Naive thymus-derived CD8-positive, alpha-beta T cell (primary cell): ENCODE data around the gene BCOR. TPM values are rescaled to one million over a fixed set of nuclear protein-coding genes. Genes with fewer than 3 reads are reported as not detected.

Experiments
- ATAC-seq, 2 donors: fragments of 150-1000 bp; cut with Tn5 transposase in 1 of 2; sonication (Bioruptor Pico), chemical (Tn5 transposase) in 1 of 2; 1 replicate in 1 of 2; 2 replicates in 1 of 2; pipeline ENCODE4 v1.10.0; 2021; ENCODE audit warnings: mild to moderate bottlenecking in 2 of 2, moderate library complexity in 2 of 2
- POLR2A ChIA-PET: fragments of 350-600 bp; sonication (Branson Sonifier 250); formaldehyde crosslinking; loops from one replicate; lab custom pipeline; 2021; ENCODE audit warnings: antibody characterized with exemption; lab: Charles Lee
- DNase-seq, 10 donors: peaks; one replicate each; pipeline versions ENCODE4 v3.0.0 to v3.0.0-alpha.2; 2020 to 2022
- H3K27ac Mint-ChIP-seq, 10 donors: one replicate each; pipeline ENCODE4 v1.8.0; 2020 to 2022; ENCODE audit warnings: mild to moderate bottlenecking in 10 of 10, mixed read lengths in 10 of 10, moderate library complexity in 4 of 10, inconsistent platforms in 1 of 10
- H3K27me3 Mint-ChIP-seq, 5 donors: one replicate each; pipeline ENCODE4 v1.8.0; 2021 to 2022; ENCODE audit warnings: mixed read lengths in 5 of 5
- H3K36me3 Mint-ChIP-seq, 3 donors: one replicate each; pipeline ENCODE4 v1.8.0; 2020 to 2022; ENCODE audit warnings: mixed read lengths in 3 of 3, mild to moderate bottlenecking in 2 of 3, inconsistent platforms in 1 of 3
- H3K4me1 Mint-ChIP-seq, 4 donors: one replicate each; pipeline ENCODE4 v1.8.0; 2021 to 2022; ENCODE audit warnings: mixed read lengths in 4 of 4
- H3K4me3 Mint-ChIP-seq, 10 donors: one replicate each; pipeline ENCODE4 v1.8.0; 2020 to 2022; ENCODE audit warnings: mild to moderate bottlenecking in 10 of 10, mixed read lengths in 10 of 10, moderate library complexity in 6 of 10, inconsistent platforms in 1 of 10
- H3K9me3 Mint-ChIP-seq, 9 donors: one replicate each; pipeline ENCODE4 v1.8.0; 2020 to 2022; ENCODE audit warnings: mixed read lengths in 9 of 9, mild to moderate bottlenecking in 3 of 9, inconsistent platforms in 1 of 9, moderate library complexity in 1 of 9
- polyA plus RNA-seq, 3 donors: library from polyadenylated mRNA; unstranded; fragments of 300-500 nt; fragmentation: Illumina TruSeq; gene quantifications; one replicate each; pipeline ENCODE4 v1.2.3, GENCODE V29; 2021
- total RNA-seq, 8 experiments: library from RNA in 2 of 8; stranded (reverse) in 2 of 8; gene quantifications; one replicate each; pipeline ENCODE4 v1.2.3 and lab custom pipeline; 2021 to 2026

The BCOR gene
- total and polyA plus RNA-seq, 5 experiments from 2014 or later: 2.5 to 35.9 (median 7.7) TPM

DNA sequence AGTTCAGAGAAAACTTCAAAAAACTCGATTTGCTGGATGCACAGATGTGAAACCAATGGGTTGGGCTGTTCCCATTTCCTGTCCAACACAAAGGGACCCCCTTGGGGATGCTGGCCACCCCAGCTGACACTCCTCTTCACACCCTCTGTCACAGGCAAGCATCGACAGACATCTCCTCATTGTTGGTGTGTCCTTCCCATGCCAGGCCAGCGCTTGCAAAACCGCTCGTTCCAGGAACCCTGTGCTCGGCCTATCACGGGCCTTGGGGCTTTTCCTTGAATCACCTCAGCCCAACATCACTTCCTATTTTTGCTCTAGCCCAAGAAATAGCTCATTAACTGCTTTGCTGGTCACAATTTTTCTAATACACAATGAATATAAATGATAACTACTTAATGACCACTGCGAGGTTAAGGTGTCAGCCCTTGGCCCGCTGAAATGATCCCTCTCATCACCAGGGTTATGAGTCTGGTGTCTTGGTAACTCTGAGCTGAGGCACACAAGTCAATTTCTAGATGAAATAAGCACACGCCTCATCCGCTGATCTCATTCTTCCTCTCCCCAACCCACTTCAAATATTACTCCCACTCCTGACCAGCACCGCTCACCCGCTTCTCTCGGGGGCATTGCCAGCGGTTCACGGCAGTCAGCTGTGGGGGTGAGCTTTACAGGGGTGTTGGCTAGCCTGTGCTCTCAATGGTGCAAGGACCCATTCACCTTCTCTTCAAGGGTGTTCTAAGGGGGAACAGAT is 32.3 kb downstream of the BCOR start:
- H3K9me3 Mint-ChIP-seq: no peaks in the 10 kb centered on the region
- DNase-seq: peak in 4 of 10 donors; percentile 19 to 37 (median 30)
- POLR2A ChIA-PET: interaction anchor here (0.9 to 2.2 kb wide), 2 partner anchors 32 to 106 kb away, joined by 4 to 13 read pairs; partner anchors contain the start of gene BCOR
- no peaks in the 10 kb centered on the region for H3K27me3 Mint-ChIP-seq
- peak overlapping the region; percentile 36 to 81 (median 69) for H3K4me3 Mint-ChIP-seq
- peak; percentile 40 to 55 for ATAC-seq
- H3K4me1 Mint-ChIP-seq: peaks cover 24 to 80% (median 57%) of the 10 kb centered on the region in 4 donors
- peaks cover 4 to 52% (median 5%) of the 10 kb centered on the region in 3 donors for H3K36me3 Mint-ChIP-seq
- H3K27ac Mint-ChIP-seq: peak overlapping the region; percentile 77 to 90 (median 87)

DNA sequence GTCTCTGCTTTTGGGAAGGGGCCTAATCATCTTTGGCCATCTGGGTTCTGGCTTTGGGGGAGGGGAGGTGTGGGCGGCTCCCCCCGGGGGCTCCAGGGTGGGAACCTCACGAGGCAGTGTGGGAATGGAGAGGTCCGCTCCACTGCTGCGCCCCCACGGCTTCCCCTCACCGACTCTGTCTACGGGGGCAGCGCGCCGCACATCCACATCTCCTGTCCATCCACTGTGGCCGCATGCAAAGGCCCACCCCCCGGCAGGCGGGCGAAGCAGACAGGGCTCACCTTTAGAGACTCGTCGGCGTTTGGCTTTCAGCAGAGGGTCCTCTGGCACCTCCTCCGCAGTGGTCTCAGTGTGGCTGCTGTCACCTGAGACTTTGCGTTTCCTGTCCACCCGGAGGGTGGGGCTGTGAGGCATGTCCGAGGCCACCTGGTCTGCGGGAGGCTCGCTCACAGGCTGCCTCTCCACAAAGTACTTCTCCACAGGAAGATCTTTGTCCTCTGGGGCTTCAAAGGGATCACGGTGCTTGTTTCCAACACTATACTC is 33.6 kb downstream of the BCOR start:
- ATAC-seq (no peak), DNase-seq (no peak)
- Mint-ChIP-seq H3K27me3 (no peaks in the 10 kb centered on the region), H3K27ac (peak overlapping the region in 4 of 10 donors; percentile 21 to 75 (median 36)), H3K9me3 (no peaks in the 10 kb centered on the region), H3K4me3 (peak overlapping the region in 1 of 10 donors; percentile 43), H3K36me3 (peaks cover 4 to 44% (median 4%) of the 10 kb centered on the region in 3 donors), H3K4me1 (peaks cover 23 to 79% (median 56%) of the 10 kb centered on the region in 4 donors)
- POLR2A ChIA-PET: interaction anchor here (2.2 kb wide), 1 partner anchor 33 kb away, joined by 13 read pairs; the partner anchor contains the start of gene BCOR

DNA sequence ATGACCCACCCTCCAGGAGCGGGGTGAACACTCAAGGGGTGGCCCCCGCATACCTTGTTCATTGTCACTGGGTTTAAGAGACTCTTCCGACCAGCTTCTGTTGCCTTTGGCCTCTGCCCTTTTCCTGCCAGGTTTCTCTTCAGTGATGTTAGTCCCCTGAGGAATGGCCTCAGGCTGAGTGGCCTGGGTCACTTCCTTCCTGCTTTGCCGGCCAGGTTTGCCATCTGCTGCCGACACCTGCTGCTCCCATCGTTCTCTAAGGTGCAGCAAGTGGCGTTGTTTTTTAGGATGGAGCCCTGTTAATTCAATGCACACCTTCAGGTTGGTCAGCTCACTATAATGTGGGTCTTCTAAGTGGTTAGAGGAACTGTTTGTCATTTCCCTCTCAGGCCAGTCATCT is 34.2 kb downstream of the BCOR start:
- POLR2A ChIA-PET: no interaction called here
- no peaks in the 10 kb centered on the region for H3K9me3 Mint-ChIP-seq
- H3K4me3 Mint-ChIP-seq: peak overlapping the region in 3 of 10 donors; percentile 15 to 55 (median 43)
- H3K27me3 Mint-ChIP-seq: no peaks in the 10 kb centered on the region
- H3K27ac Mint-ChIP-seq: peak overlapping the region in 6 of 10 donors; percentile 37 to 90 (median 73)
- peaks cover 3 to 38% (median 4%) of the 10 kb centered on the region in 3 donors for H3K36me3 Mint-ChIP-seq
- peaks cover 20 to 74% (median 56%) of the 10 kb centered on the region in 4 donors for H3K4me1 Mint-ChIP-seq
- no peak for DNase-seq
- no peak for ATAC-seq

DNA sequence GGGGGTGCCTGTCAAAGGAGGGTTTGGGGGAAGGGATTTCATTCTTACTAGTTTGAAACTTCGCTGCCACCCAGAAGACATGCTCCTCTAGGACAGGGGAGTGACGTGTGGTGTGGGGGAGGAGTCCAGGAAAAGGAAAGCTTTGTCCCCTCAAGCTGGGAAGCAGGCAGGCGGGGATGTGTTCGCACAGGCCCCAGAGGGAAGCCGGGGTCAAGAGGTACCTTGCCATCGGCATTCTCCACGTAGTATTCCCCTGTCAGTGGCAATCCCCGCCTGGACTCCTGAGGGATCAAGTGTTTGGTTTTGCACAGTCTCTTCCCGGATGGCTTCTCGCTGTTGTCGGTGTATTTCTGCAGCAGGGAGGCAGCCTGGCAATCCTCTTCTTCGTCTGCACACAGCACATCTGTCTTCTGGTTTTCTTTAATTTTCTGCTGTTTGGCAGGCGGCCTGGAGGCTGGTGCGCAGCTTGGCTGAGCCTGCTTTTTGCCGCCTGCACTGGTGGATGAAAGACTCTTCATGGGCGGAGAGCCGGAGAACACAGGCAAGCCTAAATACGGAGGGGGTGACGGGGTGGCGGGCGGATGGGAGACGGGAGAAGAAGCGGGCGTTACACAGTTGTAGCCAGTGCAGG is 35.1 kb downstream of the BCOR start:
- Mint-ChIP-seq H3K4me3 (peak overlapping the region in 1 of 10 donors; percentile 41), H3K4me1 (peaks cover 16 to 66% (median 48%) of the 10 kb centered on the region in 4 donors), H3K9me3 (no peaks in the 10 kb centered on the region), H3K36me3 (peaks cover 3 to 36% (median 4%) of the 10 kb centered on the region in 3 donors), H3K27me3 (no peaks in the 10 kb centered on the region), H3K27ac (peak overlapping the region in 9 of 10 donors; percentile 20 to 97 (median 76))
- POLR2A ChIA-PET: interaction anchor here (1.8 kb wide), 1 partner anchor 34 kb away, joined by 19 read pairs; the partner anchor contains the start of gene BCOR
- DNase-seq (no peak), ATAC-seq (no peak)

DNA sequence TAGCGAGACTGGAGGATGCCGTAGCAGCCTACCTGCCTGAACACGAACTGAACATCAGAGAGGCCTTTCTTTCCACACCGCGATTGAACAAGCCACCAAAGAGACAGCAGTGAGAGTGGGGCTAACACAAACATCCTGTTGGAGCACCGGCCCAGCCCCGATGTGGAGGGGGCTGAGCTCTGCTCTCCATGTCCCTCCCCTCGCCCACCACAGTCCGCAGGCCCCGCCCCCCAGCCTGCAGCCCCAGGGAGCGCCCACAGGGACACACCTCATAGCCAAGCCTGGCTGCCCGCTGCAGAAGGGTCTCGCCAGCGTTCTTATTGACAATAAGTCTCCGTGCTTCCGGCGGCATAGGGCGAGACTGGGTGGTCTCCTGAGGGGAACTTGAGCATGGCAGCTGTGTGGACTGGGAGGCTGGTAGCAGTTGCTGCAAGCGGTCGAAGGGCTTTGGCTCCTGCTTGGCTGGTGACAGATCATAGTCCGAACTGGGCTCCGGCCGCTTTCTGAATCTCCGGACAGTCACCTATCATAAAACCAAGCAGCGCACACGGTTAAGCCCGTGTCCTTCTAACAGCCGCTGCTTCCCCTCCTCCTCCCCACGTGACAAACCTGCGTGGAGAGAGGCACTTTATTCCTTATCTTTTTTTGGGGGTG is 35.8 kb downstream of the BCOR start:
- peak overlapping the region; percentile 58 to 86 (median 75) for H3K4me3 Mint-ChIP-seq
- POLR2A ChIA-PET: interaction anchor here (0.6 to 1.8 kb wide), 6 partner anchors 24 to 115 kb away, joined by 3 to 19 read pairs (median 4); partner anchors contain the start of gene BCOR

DNA sequence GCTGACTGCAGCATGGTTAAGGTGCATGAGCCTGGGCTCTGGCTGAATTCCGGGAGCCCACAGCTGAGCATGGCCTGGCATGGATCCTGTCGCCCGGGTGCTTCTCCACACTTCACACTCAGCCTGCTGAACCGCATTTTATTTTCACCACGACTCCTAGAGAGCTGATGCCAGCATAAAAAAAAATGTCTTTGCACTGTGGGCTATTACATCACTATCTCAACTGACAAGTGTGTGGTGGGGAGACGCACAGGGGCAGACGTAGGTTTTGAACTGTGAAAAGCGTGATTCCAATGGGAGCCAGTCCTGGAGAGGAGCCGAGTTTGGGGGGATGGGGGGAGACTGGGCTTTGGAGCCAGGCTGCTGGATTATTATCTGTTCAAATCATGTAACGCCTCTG is 36.8 kb downstream of the BCOR start:
- POLR2A ChIA-PET: interaction anchor here (0.6 to 1.8 kb wide), 8 partner anchors 36 to 295 kb away, joined by 3 to 19 read pairs (median 4); partner anchors contain the start of gene BCOR
- H3K9me3 Mint-ChIP-seq: no peaks in the 10 kb centered on the region
- H3K4me3 Mint-ChIP-seq: peak overlapping the region; percentile 36 to 86 (median 72)
- DNase-seq (no peak), ATAC-seq (peak in 1 of 2 donors; percentile 37)
- peaks cover 3 to 44% (median 4%) of the 10 kb centered on the region in 3 donors for H3K36me3 Mint-ChIP-seq
- peak overlapping the region; percentile 83 to 97 (median 94) for H3K27ac Mint-ChIP-seq
- peaks cover 12 to 55% (median 33%) of the 10 kb centered on the region in 4 donors for H3K4me1 Mint-ChIP-seq
- H3K27me3 Mint-ChIP-seq: no peaks in the 10 kb centered on the region

More for the DNA sequence above, 35.8 kb downstream of the BCOR start:
- ATAC-seq (peak; percentile 86 to 88), DNase-seq (peak in 9 of 10 donors; percentile 15 to 77 (median 50))
- Mint-ChIP-seq H3K36me3 (peaks cover 3 to 37% (median 4%) of the 10 kb centered on the region in 3 donors), H3K4me1 (peaks cover 13 to 65% (median 43%) of the 10 kb centered on the region in 4 donors), H3K9me3 (no peaks in the 10 kb centered on the region), H3K27me3 (no peaks in the 10 kb centered on the region), H3K27ac (peak overlapping the region; percentile 83 to 97 (median 94))

DNA sequence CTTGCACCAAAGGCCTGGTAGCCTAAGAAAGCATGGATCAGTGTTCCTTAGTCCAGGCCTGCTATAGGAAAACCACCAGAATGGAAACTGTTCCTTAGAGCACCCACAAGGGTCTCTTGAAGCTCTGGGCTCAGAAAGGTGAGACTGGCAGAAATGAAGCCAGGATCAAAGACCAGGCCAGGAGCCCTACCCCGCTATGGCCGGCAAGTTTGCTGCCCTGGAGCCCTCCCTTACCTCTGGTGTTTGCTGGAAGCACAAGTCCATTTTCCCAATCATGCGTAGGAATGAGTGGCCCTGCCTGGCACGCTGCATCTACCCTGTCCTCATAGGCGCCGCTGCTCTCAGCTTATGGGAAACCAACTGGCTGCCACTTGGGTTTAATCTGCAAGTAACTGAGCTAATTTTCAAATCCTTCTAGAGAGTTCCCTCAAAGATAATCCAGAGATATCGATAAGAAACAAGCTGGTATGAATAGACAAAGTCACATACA is 37.4 kb downstream of the BCOR start:
- peaks cover 9 to 49% (median 27%) of the 10 kb centered on the region in 4 donors for H3K4me1 Mint-ChIP-seq
- no peak for ATAC-seq
- peak overlapping the region in 1 of 10 donors; percentile 19 for H3K4me3 Mint-ChIP-seq
- DNase-seq: no peak
- peak overlapping the region in 9 of 10 donors; percentile 19 to 97 (median 88) for H3K27ac Mint-ChIP-seq
- no peaks in the 10 kb centered on the region for H3K9me3 Mint-ChIP-seq
- peaks cover 3 to 49% (median 6%) of the 10 kb centered on the region in 3 donors for H3K36me3 Mint-ChIP-seq
- no peaks in the 10 kb centered on the region for H3K27me3 Mint-ChIP-seq
- POLR2A ChIA-PET: interaction anchor here (0.6 to 1.8 kb wide), 5 partner anchors 36 to 109 kb away, joined by 3 to 19 read pairs (median 3); partner anchors contain the start of gene BCOR

DNA sequence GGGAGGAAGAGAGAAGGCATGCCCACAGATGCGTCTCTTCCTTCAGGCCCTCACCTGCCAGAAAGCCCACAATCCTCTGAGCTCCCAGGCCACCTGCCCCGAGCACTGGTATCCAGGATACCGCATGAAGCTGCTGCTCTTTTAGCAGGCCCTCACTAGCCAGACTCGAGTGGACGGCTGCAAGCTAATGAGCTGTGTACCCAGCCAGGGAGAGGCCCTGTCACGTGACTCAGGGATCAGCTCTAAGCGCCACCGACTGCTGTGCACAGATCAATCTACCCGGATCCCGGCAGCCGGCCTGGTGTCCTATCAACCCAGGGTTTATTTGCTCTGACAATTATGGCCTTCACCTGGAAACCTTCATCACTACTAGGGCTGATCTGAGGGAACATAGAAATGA is 39.0 kb downstream of the BCOR start:
- Mint-ChIP-seq H3K4me3 (no peak overlapping the region), H3K27ac (no peak overlapping the region), H3K9me3 (peaks cover 0 to 4% (median 0%) of the 10 kb centered on the region in 9 donors), H3K36me3 (peaks cover 9 to 54% (median 13%) of the 10 kb centered on the region in 3 donors), H3K4me1 (peaks cover 9 to 39% (median 16%) of the 10 kb centered on the region in 4 donors), H3K27me3 (no peaks in the 10 kb centered on the region)
- ATAC-seq: no peak
- POLR2A ChIA-PET: no interaction called here
- DNase-seq: no peak

DNA sequence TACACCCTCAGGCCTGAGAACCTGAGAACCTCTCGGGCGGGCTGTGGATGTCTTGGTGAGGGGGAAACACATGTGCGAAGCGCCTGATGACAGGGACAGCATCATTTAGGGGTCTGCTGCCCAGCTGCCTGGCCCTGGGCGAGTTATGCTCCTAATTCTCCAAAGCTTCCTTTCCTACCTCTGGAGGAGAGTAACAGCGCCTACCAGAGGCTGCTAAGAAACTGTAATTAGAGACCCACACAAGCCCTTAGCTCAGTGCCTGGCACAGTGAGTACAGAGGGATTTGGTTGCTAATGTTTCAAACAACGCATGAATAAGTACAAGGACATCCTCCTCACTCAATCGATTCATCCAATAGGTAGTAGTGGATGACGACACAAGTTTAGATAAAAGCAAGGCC is 40.4 kb downstream of the BCOR start:
- no peaks in the 10 kb centered on the region for H3K27me3 Mint-ChIP-seq
- H3K4me3 Mint-ChIP-seq: no peak overlapping the region
- peaks cover 10 to 57% (median 23%) of the 10 kb centered on the region in 3 donors for H3K36me3 Mint-ChIP-seq
- peaks cover 5 to 29% (median 11%) of the 10 kb centered on the region in 4 donors for H3K4me1 Mint-ChIP-seq
- no peak for DNase-seq
- no peak for ATAC-seq
- POLR2A ChIA-PET: no interaction called here
- H3K27ac Mint-ChIP-seq: no peak overlapping the region
- peaks cover 0 to 9% (median 0%) of the 10 kb centered on the region in 9 donors for H3K9me3 Mint-ChIP-seq

DNA sequence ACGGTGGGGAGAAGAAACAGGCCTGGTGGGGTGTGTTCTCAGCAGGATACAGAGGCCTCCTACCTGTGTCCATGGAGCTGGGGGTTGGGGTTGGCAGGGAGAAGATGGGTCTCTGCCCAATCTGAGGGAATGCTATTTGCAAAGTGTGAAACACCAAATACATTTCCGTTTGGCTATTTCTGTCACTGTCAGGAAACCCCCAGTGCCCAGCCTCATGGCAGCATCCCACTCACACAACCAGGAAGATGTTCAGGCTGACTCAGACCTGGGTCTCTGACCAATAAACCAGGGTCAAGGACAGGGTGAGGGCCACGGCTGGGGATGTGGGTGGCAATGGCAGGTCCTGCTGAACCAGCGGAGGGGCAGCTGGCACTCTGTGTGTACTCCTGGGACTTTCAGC is 41.3 kb downstream of the BCOR start:
- Mint-ChIP-seq H3K4me1 (peaks cover 2 to 20% (median 5%) of the 10 kb centered on the region in 4 donors), H3K27ac (no peak overlapping the region), H3K4me3 (no peak overlapping the region), H3K27me3 (no peaks in the 10 kb centered on the region), H3K36me3 (peaks cover 18 to 63% (median 32%) of the 10 kb centered on the region in 3 donors), H3K9me3 (peaks cover 0 to 18% (median 0%) of the 10 kb centered on the region in 9 donors)
- DNase-seq: no peak
- no peak for ATAC-seq
- POLR2A ChIA-PET: no interaction called here

DNA sequence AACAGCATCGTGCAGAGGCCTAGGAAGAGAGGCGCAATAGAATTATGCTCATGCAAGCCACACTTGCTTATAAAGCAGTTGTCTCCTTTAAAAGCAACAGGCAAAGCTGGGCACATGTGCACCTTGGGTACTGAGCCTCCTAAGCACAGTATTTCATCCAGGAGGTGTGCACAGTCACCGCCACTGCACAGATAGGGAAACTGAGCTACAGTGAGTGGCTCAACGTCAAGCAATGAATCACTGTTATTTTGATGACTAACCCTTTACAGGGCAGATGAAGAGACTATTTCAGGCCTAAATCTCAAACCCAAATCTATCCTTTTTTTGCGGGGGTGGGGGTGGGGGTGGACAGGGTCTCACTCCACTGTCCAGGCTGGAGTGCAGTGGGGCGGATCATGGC is 42.3 kb downstream of the BCOR start:
- H3K36me3 Mint-ChIP-seq: peaks cover 25 to 70% (median 41%) of the 10 kb centered on the region in 3 donors
- POLR2A ChIA-PET: no interaction called here
- H3K4me3 Mint-ChIP-seq: no peak overlapping the region
- H3K27me3 Mint-ChIP-seq: no peaks in the 10 kb centered on the region
- ATAC-seq (no peak), DNase-seq (no peak)
- H3K4me1 Mint-ChIP-seq: peaks cover 0 to 10% (median under 1%) of the 10 kb centered on the region in 4 donors
- H3K27ac Mint-ChIP-seq: no peak overlapping the region
- peaks cover 0 to 27% (median 0%) of the 10 kb centered on the region in 9 donors for H3K9me3 Mint-ChIP-seq
